K562 (cell line): ENCODE measurements around the gene NSUN6. TPM values are rescaled to one million over a fixed set of nuclear protein-coding genes. Genes with fewer than 3 reads are reported as not detected.

Experiments used
- BACH1 ChIP-seq: fragments of 200-800 bp; sonication (Bioruptor generic); IDR thresholded peaks from 2 replicates; pipeline ENCODE4 v1.6.1; 2016; ENCODE audit warnings: missing genetic modification characterization, missing compliant biosample characterization
- CCAR2 ChIP-seq: fragments of 200-400 bp; formaldehyde crosslinking; IDR thresholded peaks from 2 replicates; pipeline ENCODE4 v1.6.1; 2017; ENCODE audit warnings: mild to moderate bottlenecking, low read depth, low read length
- COPS2 ChIP-seq: fragments of 450-650 bp; conservative IDR thresholded peaks from 2 replicates; pipeline ENCODE4 v1.6.1; 2016; ENCODE audit warnings: mild to moderate bottlenecking, moderate library complexity
- ELF2 ChIP-seq: fragments of 250-450 bp; sonication (Bioruptor Pico); IDR thresholded peaks from 2 replicates; pipeline ENCODE4 v1.5.0; 2021; ENCODE audit warnings: mild to moderate bottlenecking
- ESRRB ChIP-seq: fragments of 250-450 bp; sonication (Bioruptor Pico); IDR thresholded peaks from 2 replicates; pipeline ENCODE4 v1.5.0; 2020; ENCODE audit warnings: mild to moderate bottlenecking, moderate library complexity, borderline replicate concordance
- GABPA ChIP-seq: fragments of 200-800 bp; sonication (Bioruptor generic); conservative IDR thresholded peaks from 2 replicates; pipeline ENCODE4 v1.6.1; 2016; ENCODE audit warnings: low read depth, missing genetic modification characterization, missing compliant biosample characterization
- GABPB1 ChIP-seq: sonication (generic); formaldehyde crosslinking; IDR thresholded peaks from 2 replicates; pipeline ENCODE4 v1.8.0; 2022; ENCODE audit warnings: mild to moderate bottlenecking, missing genetic modification reagents
- HDAC6 ChIP-seq: IDR thresholded peaks from 2 replicates; pipeline ENCODE4 v1.6.1; 2012; ENCODE audit warnings: low read depth, mild to moderate bottlenecking, control low read depth, inconsistent platforms, low read length, moderate library complexity
- NCOA2 ChIP-seq, 2 experiments: fragments of 450-650 bp; IDR thresholded peaks; 2 replicates each; pipeline ENCODE4 v1.6.1; 2018; ENCODE audit warnings: mild to moderate bottlenecking in 2 of 2, moderate library complexity in 1 of 2; ENCODE audit not compliant: partially characterized antibody in 2 of 2
- NFRKB ChIP-seq: fragments of 450-650 bp; IDR thresholded peaks from 2 replicates; pipeline ENCODE4 v1.6.1; 2016; ENCODE audit warnings: low read depth
- SIN3A ChIP-seq, 2 experiments: fragments of 150-350 bp in 1 of 2; IDR thresholded peaks; 2 replicates each; pipeline ENCODE4 v1.6.1; 2011 to 2016; ENCODE audit warnings: borderline replicate concordance in 2 of 2, low read depth in 2 of 2, low read length in 2 of 2, mild to moderate bottlenecking in 2 of 2, moderate library complexity in 2 of 2; ENCODE audit not compliant: control insufficient read depth in 1 of 2
- SMARCA5 ChIP-seq: fragments of 450-650 bp; IDR thresholded peaks from 2 replicates; pipeline ENCODE4 v1.6.1; 2016
- TRIM24 ChIP-seq, 2 experiments: fragments of 450-650 bp; IDR thresholded peaks; 2 replicates each; pipeline ENCODE4 v1.6.1; 2016
- ZNF212 ChIP-seq: fragments of 450-650 bp; formaldehyde crosslinking; IDR thresholded peaks from 2 replicates; pipeline ENCODE4 v1.4.0; 2020; ENCODE audit warnings: mild to moderate bottlenecking
- ZNF41 ChIP-seq: fragments of 250-450 bp; sonication (Bioruptor Pico); conservative IDR thresholded peaks from 2 replicates; pipeline ENCODE4 v1.4.0; 2020; ENCODE audit warnings: mild to moderate bottlenecking
- polyA plus RNA-seq, 8 experiments: library from polyadenylated mRNA; depleted of rRNA in 4 of 8; stranded (reverse) in 5 of 8; unstranded in 3 of 8; fragments of >200 nt; fragmentation: Nextera tagmentation in 2 of 8; fragmentation: Illumina TruSeq in 1 of 8; extraction: Ambion mirVana in 2 of 8; extraction: Trizol in 1 of 8; gene quantifications; 2 replicates each; pipeline versions ENCODE4 v1.2.1 to v1.2.3, GENCODE V29; 2011 to 2014; ENCODE audit warnings: inconsistent platforms in 1 of 8, missing spikeins in 1 of 8
- total RNA-seq, 7 experiments: library from RNA; depleted of rRNA in 6 of 7; stranded (reverse); fragments of >200 nt in 6 of 7; fragmentation: Illumina TruSeq in 2 of 7; extraction: Trizol in 2 of 7; gene quantifications; 2 replicates each; pipeline versions ENCODE4 v1.2.1 to v1.2.3, GENCODE V29; 2011 to 2021; ENCODE audit warnings: low replicate concordance in 1 of 7
- TF ChIP-seq, protein P1 (sequence below): fragments of 250-450 bp; sonication (Bioruptor Pico); IDR thresholded peaks from 2 replicates; pipeline ENCODE4 v1.8.0; 2022; ENCODE audit warnings: inconsistent platforms, mild to moderate bottlenecking, moderate library complexity, borderline replicate concordance
- TF ChIP-seq, protein P2 (sequence below), 2 experiments: fragments of 450-650 bp in 1 of 2; IDR thresholded peaks; 2 replicates each; pipeline ENCODE4 v1.6.1; 2011 to 2017; ENCODE audit warnings: low read depth in 2 of 2, antibody characterized with exemption in 1 of 2, borderline replicate concordance in 1 of 2, low read length in 1 of 2, mild to moderate bottlenecking in 1 of 2, mixed read lengths in 1 of 2; ENCODE audit not compliant: control insufficient read depth in 1 of 2
- TF ChIP-seq, protein P3 (sequence below): fragments of 450-650 bp; formaldehyde crosslinking; IDR thresholded peaks from 2 replicates; pipeline ENCODE4 v1.4.0; 2020; ENCODE audit warnings: mild to moderate bottlenecking, moderate library complexity
- TF ChIP-seq, protein P4 (sequence below): fragments of 250-450 bp; sonication (Bioruptor Pico); IDR thresholded peaks from 2 replicates; pipeline ENCODE4 v1.4.0; 2020; ENCODE audit warnings: borderline replicate concordance

The NSUN6 gene
- total and polyA plus RNA-seq, 9 of the 15 experiments (the other 6 are each of a cell fraction or from before 2014, with no cell fraction given) = 12.5 to 33.1 (median 24.2) TPM

DNA sequence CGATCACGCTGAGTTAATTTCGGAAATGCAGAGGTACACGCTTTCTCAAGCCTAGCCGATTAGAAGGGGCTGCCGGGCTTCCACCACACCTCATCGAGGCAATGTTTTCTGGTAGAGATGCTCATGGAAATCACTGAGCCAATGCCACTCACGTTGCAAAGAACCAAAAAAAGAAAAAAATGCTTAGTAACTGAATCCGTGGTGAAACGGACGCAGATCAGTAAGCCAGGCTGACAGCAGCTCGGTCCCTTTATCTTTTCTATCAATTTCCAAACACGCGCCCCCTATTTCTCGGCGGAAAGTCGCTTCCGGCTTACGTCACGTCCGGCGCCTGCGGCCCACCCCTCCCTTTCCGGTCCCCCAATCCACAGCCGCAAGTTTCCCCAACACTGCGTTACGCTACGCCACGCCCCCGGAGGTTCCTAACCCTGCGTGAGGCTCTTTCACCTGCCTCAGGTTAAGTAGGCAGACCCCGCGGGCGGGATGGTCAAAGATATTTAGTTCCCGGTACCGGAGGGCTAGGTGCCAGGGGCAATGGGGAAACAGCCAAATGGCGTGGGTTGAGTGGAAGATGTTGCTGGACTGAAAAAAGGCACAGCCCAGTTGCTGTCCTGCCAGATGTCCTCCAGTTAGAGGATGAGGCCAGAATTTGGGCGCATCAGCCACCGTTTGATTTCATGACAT, at the start of gene NSUN6 (continued):
- TF ChIP-seq, protein P1, sequence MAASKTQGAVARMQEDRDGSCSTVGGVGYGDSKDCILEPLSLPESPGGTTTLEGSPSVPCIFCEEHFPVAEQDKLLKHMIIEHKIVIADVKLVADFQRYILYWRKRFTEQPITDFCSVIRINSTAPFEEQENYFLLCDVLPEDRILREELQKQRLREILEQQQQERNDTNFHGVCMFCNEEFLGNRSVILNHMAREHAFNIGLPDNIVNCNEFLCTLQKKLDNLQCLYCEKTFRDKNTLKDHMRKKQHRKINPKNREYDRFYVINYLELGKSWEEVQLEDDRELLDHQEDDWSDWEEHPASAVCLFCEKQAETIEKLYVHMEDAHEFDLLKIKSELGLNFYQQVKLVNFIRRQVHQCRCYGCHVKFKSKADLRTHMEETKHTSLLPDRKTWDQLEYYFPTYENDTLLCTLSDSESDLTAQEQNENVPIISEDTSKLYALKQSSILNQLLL (CRISPR knock-in tag) = no peak
- peak; percentile 30 to 44; a peak in 2 of 4 replicates for TF ChIP-seq TRIM24 (IDR thresholded peaks at IDR 0.05)
- TF ChIP-seq ZNF212 (CRISPR knock-in tag) = no peak
- TF ChIP-seq COPS2 = no peak
- TF ChIP-seq ELF2 = peak; percentile 81
- TF ChIP-seq NCOA2 (IDR thresholded peaks at IDR 0.05; ENCODE audit: partially characterized antibody in 2 of 2) = no peak
- TF ChIP-seq BACH1 (tag) = no peak
- peak; percentile 98 for TF ChIP-seq GABPA (tag)
- TF ChIP-seq NFRKB = no peak; the same call in 1 of the 2 replicates
- no peak for TF ChIP-seq HDAC6
- TF ChIP-seq CCAR2 = no peak
- TF ChIP-seq ESRRB (CRISPR knock-in tag) = no peak
- TF ChIP-seq ZNF41 (CRISPR knock-in tag) = no peak
- TF ChIP-seq GABPB1 (CRISPR knock-in tag) = peak; percentile 94
- TF ChIP-seq SIN3A (IDR thresholded peaks at IDR 0.05; ENCODE audit: borderline replicate concordance in 2 of 2, control insufficient read depth in 1 of 2, low read depth in 2 of 2, low read length in 2 of 2) = peak; percentile 88 to 92; a peak in 2 of 4 replicates
- TF ChIP-seq SMARCA5 = no peak
- TF ChIP-seq, protein P2, sequence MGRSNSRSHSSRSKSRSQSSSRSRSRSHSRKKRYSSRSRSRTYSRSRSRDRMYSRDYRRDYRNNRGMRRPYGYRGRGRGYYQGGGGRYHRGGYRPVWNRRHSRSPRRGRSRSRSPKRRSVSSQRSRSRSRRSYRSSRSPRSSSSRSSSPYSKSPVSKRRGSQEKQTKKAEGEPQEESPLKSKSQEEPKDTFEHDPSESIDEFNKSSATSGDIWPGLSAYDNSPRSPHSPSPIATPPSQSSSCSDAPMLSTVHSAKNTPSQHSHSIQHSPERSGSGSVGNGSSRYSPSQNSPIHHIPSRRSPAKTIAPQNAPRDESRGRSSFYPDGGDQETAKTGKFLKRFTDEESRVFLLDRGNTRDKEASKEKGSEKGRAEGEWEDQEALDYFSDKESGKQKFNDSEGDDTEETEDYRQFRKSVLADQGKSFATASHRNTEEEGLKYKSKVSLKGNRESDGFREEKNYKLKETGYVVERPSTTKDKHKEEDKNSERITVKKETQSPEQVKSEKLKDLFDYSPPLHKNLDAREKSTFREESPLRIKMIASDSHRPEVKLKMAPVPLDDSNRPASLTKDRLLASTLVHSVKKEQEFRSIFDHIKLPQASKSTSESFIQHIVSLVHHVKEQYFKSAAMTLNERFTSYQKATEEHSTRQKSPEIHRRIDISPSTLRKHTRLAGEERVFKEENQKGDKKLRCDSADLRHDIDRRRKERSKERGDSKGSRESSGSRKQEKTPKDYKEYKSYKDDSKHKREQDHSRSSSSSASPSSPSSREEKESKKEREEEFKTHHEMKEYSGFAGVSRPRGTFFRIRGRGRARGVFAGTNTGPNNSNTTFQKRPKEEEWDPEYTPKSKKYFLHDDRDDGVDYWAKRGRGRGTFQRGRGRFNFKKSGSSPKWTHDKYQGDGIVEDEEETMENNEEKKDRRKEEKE (IDR thresholded peaks at IDR 0.05; ENCODE audit: borderline replicate concordance in 1 of 2, control insufficient read depth in 1 of 2, low read depth in 2 of 2, low read length in 1 of 2) = no peak
- TF ChIP-seq, protein P3, sequence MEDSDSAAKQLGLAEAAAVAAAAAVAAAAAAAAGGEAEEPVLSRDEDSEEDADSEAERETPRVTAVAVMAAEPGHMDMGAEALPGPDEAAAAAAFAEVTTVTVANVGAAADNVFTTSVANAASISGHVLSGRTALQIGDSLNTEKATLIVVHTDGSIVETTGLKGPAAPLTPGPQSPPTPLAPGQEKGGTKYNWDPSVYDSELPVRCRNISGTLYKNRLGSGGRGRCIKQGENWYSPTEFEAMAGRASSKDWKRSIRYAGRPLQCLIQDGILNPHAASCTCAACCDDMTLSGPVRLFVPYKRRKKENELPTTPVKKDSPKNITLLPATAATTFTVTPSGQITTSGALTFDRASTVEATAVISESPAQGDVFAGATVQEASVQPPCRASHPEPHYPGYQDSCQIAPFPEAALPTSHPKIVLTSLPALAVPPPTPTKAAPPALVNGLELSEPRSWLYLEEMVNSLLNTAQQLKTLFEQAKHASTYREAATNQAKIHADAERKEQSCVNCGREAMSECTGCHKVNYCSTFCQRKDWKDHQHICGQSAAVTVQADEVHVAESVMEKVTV (CRISPR knock-in tag) = no peak
- TF ChIP-seq, protein P4, sequence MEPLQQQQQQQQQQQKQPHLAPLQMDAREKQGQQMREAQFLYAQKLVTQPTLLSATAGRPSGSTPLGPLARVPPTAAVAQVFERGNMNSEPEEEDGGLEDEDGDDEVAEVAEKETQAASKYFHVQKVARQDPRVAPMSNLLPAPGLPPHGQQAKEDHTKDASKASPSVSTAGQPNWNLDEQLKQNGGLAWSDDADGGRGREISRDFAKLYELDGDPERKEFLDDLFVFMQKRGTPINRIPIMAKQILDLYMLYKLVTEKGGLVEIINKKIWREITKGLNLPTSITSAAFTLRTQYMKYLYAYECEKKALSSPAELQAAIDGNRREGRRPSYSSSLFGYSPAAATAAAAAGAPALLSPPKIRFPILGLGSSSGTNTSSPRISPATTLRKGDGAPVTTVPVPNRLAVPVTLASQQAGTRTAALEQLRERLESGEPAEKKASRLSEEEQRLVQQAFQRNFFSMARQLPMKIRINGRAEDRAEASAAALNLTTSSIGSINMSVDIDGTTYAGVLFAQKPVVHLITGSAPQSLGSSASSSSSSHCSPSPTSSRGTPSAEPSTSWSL (CRISPR knock-in tag) = no peak
